Fibroblast of gingiva (primary cell): ENCODE results near the gene COG2.
A peak's percentile ranks its signal among the peaks of the same experiment; 100 is the strongest.

Experiments
- DNase-seq: peaks from one replicate; pipeline ENCODE4 v3.0.0-alpha.2; 2011; ENCODE audit warnings: low read depth

The COG2 gene

GRCh38 chr1:230701895-230702768 is 59.9 kb downstream of the COG2 start:
- no peak for DNase-seq

GRCh38 chr1:230702934-230703678 is 60.8 kb downstream of the COG2 start:
- no peak for DNase-seq

DNA sequence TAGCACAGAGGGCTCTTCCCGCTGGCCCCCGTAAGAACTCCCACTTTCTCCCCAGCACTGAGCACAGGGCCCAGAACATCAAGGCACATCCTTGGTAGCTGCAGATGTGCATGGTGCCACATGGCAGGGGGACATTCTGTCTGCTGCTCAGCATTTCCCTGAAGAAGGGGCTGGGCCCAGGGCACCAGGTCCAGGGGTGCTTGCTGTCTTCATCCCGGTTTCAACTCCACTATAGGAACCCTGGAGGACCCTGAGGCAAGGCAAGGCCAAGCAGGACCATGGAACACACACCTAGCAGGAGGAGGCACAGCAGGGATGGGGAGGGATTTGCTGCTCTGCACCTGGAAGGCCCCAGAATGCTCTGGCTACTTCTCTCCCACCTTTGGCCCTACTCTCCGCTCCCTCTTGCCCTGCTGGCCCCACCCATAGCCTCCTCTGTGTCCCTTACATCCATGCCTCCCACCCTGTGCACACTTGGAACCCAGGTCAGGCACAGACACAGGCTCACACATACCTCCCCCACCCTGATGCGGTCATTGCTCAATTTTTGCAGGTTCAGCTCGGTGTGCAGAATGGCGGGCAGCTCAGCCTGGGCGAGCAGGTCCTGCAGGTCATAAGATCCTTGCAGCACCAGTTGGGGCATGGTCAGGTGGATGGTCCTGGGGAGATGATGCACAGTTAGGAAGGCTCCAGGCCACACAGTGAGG is 61.6 kb downstream of the COG2 start:
- DNase-seq: no peak

DNA sequence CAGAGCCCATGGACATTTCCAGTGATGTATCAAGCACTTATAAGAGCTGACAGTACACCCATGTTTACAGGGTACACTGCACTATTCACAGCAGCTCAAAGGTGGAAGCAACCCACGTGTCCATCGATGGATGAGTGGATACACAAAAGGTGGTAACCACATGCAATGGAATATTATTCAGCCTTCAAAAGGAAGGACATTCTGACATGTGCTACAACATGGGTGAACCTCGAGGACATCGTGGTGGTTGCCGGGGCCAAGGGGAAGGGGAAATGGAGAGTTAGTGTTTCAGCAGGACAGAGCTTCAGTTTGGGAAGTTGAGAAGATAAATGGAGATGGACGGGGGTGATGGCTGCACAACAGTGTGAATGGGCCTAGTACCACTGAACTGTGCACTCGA is 62.5 kb downstream of the COG2 start:
- DNase-seq: no peak

DNA sequence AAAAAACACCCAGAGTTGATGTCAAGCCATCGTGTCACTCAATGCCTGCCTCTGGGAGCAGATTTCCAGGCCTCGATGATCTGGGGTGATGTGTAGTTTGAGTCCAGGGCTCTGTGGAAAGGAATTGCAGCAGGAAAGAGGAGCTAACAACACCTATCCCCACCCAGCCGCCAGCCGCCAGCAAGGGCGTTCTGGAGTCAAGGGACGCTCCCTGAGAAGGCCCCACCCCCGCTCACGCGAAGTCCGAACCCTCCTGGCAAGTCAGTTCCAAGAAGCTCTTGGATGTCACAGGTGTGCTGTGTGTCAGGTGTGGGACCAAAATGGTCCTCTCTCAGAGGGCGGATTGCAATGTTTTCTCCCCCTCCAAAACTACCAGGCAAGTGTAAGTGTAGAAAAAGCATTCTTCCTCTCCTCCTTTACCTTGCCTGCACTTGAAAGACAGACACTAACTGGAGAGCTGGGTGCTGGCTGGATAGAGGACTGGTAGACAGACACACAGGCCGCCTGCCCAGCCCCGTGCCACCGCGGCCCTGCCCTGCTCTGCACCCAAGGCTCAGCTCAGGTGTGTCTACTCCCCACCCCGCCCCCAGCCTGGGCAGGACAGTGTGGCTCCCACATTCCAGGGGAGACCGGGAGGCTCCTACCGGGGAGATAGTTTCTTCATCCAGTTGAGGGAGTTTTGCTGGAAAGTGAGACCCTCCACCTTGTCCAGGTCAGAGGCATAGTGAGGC is 63.2 kb downstream of the COG2 start:
- DNase-seq: no peak

DNA sequence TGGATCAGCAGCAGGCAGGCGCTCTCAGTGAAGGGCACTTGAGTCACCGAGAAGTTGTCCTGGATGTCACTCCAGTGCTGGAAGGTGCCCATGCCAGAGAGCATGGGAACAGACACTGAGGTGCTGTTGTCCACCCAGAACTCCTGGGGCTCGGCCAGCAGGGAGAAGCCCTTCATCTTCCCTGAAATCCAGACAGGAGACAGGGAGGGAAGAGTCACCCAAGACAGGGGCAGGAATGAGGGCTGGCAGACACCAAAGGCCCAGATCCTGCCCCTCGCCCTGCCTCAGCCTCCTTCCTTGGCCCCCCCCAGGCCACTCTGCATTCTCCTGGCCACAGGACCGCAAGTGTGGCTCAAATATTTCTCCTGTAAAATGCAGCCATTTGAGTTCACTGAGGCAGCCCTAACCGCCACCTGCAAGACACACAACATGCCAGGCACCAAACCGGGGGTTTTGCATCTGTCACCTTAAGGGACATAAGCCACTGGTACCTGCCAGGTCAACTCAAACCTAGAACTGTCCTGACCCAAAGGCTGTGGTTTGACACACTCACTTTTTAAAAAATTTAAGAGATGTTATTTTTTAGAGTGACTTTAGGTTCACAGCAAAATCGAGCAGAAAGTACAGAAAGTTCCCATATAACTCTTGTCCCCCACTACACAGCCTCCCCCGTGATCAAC is 63.9 kb downstream of the COG2 start:
- no peak for DNase-seq

GRCh38 chr1:230706887-230707731 is 64.8 kb downstream of the COG2 start:
- DNase-seq: no peak

DNA sequence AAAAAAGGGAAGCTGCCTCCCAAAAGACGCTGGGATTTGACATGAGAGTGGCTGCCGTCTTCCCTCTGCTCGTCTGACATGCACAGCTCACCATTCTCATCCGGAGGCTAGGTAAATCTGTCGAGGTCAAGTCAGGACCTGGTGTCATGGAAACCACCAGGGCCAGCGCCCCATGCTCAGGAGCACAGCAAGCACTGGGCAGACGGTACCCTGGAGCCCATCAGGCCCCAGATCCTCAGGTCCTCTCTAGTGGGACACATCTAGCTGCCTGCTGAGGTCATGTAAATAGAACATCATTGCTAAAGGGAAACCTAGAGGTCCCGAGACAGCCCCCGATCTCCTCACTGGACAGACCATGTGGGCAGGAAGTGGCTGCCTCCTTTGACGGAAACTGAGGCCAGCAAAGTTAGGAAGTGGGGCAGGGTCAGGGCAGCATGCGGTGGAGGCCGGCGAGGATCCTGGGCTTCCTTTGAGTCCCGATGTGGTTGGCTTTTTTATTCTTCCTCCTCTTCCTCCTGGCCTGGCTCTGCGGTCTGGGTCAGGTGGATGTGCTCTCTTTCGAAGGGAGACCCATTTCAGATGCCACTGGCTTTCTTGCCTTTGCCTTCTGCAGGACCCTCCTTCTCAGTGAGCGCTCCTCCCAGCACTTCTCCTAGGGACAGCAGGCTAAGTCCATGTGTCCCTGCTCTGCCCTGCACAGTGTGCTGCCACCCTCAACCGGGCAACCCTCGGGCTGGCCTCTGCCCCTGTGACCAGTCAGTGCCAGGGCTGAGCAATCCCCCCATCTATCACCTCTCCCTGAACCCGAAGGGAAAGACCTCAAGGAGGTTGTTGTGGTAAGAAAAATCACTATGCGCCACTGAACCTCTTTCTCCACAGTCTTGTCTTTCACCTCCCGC is 65.7 kb downstream of the COG2 start:
- no peak for DNase-seq

- DNase-seq: no peak
These were observed 66.6 kb downstream of the COG2 start for GRCh38 chr1:230708631-230709580.

- DNase-seq: no peak
These were observed 67.6 kb downstream of the COG2 start for GRCh38 chr1:230709619-230710542.

GRCh38 chr1:230710543-230710904 is 68.2 kb downstream of the COG2 start:
- DNase-seq: no peak

DNA sequence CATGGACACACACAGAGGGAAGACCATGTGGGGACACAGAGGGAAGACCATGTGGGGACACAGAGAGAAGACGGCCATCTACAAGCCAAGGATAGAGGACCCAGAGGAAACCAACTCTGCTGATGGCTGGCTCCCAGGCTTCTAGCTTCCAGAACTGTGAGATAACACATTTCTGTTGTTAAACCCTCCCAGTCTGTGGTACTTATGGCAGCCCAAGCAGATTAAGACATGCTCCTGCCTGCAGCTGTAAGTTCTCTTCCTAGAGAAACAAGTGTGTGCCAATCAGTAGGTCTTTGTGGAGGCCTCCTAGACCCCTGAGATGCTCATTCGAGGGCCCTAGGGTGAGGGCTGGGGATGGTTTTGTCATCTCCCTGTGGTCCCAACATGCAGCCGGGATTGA is 69.0 kb downstream of the COG2 start:
- no peak for DNase-seq

DNA sequence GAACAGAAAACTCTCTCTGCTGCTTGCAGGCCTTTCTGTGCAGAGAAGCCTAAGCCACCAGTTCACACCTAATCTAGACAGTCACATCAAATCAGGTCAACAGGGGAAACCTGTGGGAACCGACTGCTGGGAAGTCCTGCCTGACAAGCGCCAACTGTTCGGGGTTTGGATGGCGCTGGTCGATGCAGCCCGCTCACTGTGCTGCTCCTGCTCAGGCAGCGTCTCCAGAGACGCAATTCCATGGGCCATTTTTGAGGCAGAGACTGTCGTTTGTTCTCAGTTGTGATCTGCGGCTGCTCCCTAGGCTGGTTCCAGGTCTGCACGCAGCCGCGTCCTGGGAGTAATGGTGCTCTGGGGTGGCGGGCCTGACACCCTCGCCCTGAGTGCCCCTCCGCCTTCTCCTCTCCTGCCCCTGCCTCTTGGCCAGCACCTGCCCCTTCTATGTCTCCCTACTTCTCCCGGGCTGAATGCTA is 70.2 kb downstream of the COG2 start:
- no peak for DNase-seq

- DNase-seq: no peak
These were observed 70.9 kb downstream of the COG2 start for GRCh38 chr1:230713138-230713537.

- DNase-seq: no peak
These were observed 71.2 kb downstream of the COG2 start for GRCh38 chr1:230713547-230713914.

DNA sequence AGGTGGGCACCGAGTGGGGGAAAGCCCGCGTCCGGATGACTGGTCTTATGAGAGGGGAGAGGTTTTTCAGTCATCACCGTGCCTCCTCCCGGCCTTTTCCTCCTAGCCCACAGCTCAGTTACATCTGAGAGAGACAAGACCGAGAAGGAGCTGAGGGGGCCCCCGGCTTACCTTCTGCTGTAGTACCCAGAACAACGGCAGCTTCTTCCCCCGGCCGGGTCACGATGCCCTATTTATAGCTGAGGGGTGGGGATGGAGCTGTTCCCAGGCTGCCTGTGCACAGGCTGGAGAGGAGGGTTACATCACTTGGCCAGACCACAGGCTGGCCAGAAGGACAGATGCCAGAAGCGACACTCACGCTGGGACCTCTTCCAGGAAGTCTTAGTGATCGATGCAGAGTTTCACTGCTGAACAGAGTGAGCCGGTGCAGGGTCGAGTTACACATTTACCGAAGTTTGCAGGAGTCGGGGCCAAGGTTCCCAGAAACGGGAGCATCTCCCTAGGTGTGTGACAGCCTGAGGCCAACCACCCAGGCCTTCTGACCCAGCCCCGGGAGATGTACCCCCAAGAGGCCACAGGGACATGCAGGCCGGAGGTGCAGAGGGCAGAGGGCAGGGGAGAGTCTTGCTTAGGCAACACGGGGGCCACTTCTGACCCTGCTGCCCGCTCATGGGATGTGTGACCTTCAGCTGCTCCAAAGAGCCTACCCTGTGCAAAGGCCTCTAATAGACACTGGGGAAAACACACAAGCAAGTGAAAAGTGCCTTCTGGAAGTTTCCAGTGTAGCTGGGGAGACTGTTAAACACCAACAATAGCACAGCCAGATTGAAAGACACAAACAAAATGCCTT is 71.9 kb downstream of the COG2 start, which contains the start of gene AGT:
Gene AGT (minus strand): TSS at position 208 of the 850 bp plus-strand sequence. CDS start 3,299 bp downstream, outside the sequence.
- peak; percentile 84 for DNase-seq
